GM19324 (cell line): ENCODE results near the gene PSEN1.

ENCODE experiments used
- ATAC-seq: cut with Tn5 transposase; IDR thresholded peaks from one replicate; pipeline ENCODE4 v1.9.1; 2021; ENCODE audit warnings: mild to moderate bottlenecking, moderate library complexity; ENCODE audit not compliant: unreplicated experiment, low FRiP score

Gene PSEN1

DNA sequence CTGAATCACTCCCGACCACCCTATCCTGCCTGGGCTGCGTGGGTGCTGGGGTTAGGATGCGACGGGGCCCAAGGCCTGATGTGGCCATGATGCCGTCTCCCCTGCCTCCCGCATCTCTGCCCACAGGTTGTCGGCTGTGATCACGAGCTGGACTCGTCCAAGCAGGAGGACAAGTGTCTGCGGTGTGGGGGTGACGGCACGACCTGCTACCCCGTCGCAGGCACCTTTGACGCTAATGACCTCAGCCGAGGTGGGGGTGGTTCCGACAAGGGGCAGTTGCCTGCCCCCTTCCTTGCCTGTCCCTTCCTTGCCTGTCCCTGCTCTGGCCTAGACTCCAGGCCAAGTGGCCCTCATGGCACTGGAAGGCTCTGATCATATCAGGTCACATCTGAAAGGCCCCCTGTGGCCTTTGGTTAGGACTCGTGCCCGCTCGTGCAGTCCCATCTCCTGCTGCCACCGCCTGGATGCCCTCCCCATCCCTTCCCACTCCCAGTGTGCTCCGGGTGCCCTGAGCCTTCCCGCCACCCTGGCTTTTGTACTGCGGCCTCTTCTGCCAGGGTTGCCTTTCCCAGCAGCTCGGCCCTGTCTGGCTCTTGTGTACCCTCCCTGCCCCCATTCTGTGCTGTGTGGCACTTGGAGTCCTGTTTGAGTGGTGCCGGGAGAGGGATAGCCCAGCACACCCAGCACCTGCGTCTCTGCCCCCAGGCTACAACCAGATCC lies 114.6 kb downstream of the PSEN1 start:
- ATAC-seq, result no peak

DNA sequence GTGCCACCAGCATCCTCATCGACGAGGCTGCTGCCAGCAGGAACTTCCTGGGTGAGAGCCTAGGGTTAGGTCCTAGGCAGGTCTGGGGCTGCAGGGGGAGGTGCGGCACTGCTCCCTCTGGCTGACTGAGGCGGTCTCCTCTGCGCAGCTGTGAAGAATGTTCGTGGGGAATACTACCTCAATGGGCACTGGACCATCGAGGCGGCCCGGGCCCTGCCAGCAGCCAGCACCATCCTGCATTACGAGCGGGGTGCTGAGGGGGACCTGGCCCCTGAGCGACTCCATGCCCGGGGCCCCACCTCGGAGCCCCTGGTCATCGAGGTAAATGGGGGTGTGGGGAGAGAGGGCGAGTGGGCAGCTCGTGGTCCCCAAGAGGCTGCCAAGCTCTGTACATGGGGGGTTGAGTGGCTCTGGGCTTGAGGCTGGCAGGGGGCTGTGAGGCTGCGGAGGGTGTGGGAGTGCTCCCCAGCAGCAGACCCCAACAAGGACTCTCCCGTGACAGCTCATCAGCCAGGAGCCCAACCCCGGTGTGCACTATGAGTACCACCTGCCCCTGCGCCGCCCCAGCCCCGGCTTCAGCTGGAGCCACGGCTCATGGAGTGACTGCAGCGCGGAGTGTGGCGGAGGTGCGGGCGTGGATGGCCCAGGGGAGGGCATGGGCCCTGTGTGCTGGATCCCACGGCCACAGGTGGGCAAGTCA lies 115.4 kb downstream of the PSEN1 start:
- ATAC-seq, result no peak

DNA sequence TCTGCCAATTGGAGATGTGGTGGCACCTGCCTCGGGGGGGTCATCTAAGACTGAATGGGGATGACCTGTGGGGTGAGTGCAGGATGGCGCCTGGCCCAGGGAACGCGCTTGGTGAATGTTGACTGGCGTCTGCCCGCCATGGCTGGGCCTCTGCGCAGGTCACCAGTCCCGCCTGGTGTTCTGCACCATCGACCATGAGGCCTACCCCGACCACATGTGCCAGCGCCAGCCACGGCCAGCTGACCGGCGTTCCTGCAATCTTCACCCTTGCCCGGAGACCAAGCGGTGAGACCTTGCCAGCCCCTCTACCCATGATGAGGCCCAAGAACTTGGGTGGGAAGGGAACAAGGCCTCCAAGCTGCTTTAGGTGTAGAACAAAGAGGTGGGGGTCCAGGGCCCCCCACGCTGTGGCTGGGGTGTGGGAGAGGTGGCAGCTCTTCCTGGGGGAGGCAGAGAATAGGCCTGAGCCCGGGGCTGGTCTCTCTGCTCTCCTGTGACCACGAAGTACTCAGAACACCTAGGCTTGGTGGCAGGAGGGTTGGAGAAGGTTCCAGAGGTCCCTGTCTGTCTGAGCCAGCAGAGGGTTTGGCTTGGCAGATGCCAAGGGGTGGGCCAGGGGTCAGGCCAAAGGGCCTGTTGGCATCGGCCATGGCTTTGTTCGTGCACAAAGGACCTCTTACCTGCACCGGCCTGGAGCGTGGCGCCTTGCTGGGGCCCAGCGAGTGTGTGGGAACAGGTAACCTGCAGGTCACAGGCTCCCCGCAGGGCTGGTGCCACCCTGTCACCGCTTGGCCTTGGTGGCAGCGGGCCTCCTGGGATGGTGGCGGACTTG lies 116.4 kb downstream of the PSEN1 start:
- ATAC-seq, result no peak

DNA sequence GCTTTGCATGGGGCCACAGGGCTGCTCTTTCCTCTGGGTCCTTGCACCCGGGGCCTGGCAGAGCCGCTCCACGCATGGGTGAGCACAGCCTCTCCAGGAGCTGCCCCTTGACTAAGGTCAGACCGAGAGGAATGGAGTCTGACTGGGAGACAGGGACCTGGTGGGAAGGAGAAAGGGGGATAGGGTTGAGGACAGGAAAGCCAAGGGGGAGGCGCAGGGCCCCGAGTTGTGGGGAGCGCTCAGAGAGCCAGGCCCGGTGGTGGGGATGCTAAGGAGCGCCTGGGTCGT lies 117.0 kb downstream of the PSEN1 start:
- ATAC-seq, result no peak

DNA sequence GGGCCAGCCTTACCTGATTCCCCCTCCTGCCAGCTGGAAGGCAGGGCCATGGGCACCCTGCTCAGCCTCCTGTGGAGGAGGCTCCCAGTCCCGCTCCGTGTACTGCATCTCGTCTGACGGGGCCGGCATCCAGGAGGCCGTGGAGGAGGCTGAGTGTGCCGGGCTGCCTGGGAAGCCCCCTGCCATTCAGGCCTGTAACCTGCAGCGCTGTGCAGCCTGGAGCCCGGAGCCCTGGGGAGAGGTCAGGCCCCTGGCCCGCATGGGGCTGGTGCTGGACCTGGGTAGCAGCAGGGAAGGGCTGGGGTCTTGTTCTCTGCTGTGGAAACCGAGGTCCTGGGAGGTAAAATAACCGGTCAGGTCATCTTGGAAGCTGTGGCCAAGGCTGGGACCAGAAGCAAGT lies 117.4 kb downstream of the PSEN1 start:
- ATAC-seq, result no peak

DNA sequence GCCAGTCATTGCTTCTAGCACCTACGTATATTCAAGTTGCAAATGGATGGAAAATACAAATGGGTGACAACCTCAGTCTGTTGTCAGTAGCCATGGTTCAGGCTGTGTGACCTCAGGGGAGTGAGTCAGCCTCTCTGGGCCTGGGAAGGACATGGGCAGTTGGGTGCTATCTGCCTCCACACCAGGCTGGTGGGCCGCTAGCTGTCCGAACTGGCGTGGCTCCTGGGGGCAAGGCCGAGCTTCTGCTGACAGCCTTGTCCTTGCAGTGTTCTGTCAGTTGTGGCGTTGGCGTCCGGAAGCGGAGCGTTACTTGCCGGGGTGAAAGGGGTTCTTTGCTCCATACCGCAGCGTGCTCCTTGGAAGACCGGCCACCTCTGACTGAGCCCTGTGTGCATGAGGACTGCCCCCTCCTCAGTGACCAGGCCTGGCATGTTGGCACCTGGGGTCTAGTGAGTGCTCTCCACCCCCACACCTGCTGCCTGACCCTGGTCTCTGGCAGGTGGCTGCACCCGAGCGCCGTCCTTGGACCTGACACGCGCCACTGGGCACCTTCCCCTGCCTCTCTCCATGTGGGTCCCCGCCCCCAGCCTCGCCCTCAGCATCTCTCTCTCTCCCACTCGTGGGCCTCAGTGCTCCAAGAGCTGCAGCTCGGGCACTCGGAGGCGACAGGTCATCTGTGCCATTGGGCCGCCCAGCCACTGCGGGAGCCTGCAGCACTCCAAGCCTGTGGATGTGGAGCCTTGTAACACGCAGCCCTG lies 118.1 kb downstream of the PSEN1 start:
- no peak for ATAC-seq

DNA sequence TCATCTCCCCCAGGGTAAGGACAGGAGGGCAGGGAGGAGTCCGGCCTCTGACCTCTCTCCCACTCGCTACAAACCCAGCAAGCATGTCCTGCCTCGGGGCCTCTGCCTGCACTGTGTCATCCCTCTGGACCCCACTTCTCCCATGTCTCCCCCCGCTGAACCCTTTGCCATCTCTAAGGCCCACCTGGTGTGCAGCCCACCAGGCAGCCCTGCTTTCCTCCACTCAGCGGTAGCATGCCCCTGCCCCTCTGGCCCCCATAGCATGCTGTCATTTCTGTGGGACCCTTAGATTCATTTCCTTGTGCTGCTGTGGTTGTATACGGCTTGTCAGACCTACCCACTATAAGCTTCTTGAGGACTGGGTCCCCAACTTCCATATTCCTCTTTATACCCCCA lies 118.7 kb downstream of the PSEN1 start:
- no peak for ATAC-seq

DNA sequence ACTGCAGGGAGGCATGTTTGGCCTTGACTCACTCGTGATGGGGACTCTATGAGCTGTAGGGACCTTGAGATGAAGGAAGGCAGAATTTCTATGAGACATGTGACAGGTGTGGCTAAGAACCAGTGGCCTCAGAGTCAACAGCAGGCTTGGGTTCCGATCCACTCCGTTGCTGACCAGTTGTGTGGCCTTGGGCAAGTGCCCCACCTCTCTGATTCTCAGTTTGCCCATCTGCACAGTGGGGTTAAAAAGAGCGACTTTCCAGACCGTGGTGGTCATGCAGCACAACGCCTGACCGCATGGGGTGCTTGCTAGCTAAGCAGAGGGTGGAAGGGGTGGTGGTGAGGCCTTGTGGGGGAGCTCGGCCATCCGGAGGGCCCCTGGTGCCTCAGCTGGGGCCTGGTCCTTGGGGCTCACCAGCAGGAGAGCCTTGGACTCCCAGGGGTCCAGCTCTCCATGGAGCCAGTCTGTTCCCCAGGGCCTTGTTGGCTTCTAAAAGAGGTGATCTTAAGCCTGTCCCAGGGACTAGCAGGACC lies 119.5 kb downstream of the PSEN1 start:
- no peak for ATAC-seq

DNA sequence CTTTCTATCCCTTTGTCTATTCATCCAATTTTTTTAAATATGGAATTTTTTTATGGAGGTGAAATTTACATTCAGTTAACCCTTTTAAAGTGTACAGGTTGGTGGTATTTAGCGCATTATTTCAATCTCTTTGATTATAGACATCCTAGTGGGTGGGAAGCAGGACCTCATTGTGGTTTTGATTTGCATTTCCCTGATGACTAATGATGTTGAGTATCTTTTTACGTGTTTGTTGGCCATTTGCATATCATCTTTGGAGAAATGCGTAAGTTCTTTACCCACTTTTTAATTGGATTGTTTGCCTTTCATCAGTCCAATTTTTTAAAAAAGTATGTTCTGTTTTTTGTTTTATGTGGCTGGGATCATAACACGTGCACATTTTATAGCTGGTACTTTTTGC lies 121.8 kb downstream of the PSEN1 start:
- no peak for ATAC-seq

DNA sequence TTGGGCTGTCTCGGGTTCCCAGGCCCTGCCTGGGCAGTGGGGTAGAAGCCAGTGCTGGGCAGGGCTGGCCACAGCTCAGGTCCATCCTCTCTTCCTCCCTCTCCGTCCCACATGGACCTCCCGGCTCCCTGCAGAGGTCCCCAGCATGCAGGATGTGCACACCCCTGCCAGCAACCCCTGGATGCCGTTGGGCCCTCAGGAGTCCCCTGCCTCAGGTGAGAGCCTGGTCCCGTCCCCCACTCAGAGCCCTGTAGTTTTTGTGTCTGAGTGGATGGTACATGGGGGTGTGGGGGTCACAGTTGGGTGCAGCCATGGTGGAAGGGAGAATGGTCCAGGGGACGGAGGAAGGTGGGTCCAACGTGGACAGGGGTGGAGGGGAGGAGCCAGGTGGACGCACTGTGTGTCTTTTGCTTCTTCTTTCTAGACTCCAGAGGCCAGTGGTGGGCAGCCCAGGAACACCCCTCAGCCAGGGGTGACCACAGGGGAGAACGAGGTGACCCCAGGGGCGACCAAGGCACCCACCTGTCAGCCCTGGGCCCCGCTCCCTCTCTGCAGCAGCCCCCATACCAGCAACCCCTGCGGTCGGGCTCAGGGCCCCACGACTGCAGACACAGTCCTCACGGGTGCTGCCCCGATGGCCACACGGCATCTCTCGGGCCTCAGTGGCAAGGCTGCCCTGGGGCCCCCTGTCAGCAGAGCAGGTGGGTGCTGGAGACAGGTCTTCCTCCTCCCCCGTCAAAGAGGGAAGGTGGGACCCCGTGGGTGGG lies 122.7 kb downstream of the PSEN1 start:
- no peak for ATAC-seq

DNA sequence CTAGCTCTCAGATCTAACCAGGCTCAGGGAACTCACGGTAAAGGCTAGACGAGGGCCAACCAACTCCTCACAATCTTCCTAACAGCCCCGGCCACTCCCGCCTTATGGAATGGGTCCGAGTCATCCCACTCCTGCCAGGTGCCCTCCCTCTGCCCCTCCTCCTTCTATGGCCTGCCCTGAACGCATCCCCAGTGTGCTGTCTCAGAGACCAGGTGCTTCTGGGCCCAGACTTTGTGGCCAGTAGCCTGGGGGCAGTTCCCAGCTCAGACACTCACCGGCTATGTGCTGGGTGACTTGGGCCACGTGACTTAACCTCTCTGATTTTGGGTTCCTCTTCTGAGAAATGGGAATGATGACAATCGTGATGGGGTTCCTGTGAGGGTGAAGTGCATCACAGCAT lies 123.5 kb downstream of the PSEN1 start:
- no peak for ATAC-seq

DNA sequence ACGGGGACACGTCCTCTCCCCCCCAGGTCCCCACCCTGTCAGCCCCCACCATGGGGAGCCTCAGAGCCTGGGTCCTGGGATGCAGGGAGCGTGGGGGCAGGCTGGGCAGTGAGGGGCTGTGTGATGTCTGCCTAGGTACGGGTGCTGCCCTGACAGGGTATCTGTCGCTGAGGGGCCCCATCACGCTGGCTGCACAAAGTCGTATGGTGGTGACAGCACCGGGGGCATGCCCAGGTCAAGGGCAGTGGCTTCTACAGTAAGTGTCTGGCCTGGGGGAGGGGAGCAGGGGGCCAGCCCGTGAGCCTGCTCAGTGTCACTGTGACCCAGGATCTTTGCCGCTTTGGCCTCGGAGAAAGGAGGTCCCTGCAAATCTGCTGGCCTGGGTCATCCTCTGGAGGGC lies 124.3 kb downstream of the PSEN1 start:
- ATAC-seq, result no peak

DNA sequence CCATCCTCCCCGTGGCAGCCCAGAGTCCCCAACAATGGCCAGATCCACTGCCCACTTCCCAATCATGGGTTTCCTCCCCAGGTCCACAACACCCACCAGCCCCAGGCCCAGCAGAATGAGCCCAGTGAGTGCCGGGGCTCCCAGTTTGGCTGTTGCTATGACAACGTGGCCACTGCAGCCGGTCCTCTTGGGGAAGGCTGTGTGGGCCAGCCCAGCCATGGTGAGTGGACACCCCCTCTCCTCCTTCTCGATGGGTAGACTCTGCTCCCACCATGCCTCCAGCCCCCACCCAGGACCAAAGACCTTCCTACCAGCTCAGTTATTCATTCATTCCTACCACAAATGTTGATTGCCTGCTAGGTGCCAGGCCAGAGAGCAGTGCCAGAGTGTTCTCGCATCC lies 124.8 kb downstream of the PSEN1 start:
- no peak for ATAC-seq

DNA sequence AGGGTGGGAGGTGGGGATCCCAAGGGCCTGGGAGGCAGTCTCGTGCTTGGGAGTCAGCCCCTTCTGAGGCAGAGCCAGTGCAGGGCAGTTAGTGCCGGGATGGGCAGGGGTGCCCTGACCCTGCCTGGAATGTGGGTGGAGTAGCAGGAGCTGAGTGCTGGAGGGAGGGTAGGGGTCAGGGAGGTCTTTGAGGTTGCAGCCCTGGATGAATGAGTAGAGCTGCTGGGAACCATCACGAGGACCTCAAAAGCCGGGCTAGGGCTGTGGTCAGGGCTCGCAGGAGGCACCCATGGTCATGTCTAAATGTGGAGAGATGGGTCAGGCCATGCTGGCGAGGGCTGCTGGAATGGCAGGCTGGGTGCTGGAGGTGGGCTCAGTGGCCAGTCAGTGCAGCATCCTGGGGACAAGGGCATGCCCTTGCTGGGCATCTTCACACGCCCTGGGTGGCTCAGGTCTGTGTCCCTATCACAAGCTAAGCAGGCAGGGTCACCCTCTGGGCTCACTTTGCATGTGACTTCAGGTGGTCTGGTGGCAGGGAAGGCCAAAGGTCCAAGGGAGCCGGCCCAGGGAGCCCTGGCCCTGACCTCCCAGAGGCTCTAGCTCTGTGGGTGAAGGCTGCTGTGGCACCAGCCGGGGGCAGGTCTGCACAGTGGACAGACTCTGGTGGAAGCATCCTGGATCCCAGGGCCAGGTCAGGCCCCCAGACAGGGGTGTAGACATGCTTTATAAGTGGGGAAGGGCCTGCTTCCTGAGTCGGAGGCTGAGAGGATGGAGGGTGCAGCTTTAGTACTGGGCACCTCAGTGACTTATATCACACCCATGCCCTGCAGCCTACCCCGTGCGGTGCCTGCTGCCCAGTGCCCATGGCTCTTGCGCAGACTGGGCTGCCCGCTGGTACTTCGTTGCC lies 125.5 kb downstream of the PSEN1 start:
- ATAC-seq, result no peak

DNA sequence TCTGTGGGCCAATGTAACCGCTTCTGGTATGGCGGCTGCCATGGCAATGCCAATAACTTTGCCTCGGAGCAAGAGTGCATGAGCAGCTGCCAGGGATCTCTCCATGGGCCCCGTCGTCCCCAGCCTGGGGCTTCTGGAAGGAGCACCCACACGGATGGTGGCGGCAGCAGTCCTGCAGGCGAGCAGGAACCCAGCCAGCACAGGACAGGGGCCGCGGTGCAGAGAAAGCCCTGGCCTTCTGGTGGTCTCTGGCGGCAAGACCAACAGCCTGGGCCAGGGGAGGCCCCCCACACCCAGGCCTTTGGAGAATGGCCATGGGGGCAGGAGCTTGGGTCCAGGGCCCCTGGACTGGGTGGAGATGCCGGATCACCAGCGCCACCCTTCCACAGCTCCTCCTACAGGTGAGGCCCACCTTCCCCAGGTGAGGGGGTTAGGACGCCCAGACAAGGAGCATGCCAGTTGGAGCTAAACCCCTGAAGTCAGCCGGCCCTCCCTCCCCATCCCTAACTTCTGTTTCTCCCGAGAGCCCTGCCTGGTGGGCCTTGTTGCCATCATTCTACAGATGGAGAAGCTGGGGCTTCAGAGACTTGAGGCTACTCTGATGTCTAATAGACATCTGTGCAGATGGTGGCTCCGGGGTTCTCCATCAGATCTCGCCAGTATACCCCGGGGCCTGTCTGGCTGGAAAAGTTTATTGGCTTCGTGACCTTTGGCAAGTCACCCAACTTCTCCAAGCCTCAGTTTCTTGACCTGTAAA lies 126.3 kb downstream of the PSEN1 start:
- no peak for ATAC-seq

DNA sequence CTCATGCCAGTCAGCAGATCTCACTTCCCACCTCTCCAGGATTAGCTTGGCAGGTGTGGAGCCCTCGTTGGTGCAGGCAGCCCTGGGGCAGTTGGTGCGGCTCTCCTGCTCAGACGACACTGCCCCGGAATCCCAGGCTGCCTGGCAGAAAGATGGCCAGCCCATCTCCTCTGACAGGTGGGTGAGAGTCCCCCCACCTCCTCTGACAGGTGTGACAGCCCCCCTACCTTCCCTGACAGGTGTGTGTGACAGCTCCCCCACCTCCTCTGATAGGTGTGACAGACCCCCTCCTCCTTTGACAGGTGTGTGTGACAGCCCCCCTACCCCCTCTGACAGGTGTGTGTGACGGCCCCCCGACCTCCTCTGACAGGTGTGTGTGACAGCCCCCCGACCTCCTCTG lies 127.3 kb downstream of the PSEN1 start:
- ATAC-seq, result no peak

DNA sequence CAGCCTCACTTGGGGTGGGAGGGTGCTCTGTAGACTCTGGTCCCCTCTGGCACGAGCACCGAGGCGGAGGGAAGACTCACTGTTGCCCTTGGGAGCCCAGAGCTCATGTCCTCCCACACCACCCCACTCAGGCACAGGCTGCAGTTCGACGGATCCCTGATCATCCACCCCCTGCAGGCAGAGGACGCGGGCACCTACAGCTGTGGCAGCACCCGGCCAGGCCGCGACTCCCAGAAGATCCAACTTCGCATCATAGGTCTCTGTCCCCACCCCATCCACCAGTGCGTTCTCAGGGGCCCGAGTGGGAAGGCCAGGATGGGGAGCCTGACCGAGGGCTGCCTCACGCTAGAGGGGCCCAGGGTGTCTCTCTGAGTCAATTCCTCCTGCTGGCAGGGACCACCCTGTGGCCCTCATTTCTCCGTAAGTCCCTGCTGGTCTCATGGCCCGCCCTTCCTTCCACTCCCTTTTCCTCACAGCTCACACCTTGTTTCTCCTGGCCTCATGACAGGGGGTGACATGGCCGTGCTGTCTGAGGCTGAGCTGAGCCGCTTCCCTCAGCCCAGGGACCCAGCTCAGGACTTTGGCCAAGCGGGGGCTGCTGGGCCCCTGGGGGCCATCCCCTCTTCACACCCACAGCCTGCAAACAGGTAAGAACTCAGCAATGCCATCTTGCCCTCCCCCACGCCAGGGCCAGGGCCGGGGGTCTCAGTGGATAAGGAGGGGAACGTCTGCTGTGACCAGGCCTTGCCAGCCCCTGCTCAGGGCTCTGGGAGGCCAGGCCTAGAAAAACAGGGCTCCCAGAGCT lies 128.0 kb downstream of the PSEN1 start:
- no peak for ATAC-seq
